HepG2 (cell line): Measurements from ENCODE around the gene GPR15LG. TPM values are rescaled to one million over a fixed set of nuclear protein-coding genes. Genes with fewer than 3 reads are reported as not detected.
A peak's percentile ranks its signal among the peaks of the same experiment; 100 is the strongest.

Experiments used
- ARNT2 ChIP-seq: sonication (generic); formaldehyde crosslinking; IDR thresholded peaks from 2 replicates; pipeline ENCODE4 v1.8.0; 2022; ENCODE audit warnings: mild to moderate bottlenecking, low read depth, missing genetic modification reagents, moderate library complexity
- ATF7 ChIP-seq, 2 experiments: fragments of 450-650 bp in 1 of 2; sonication (generic) in 1 of 2; formaldehyde crosslinking in 1 of 2; IDR thresholded peaks; 2 replicates each; pipeline versions ENCODE4 v1.4.0 to v1.6.1; 2016 to 2020; ENCODE audit warnings: antibody characterized with exemption in 1 of 2, mild to moderate bottlenecking in 1 of 2, missing genetic modification reagents in 1 of 2
- CBFB ChIP-seq: sonication (generic); formaldehyde crosslinking; IDR thresholded peaks from 2 replicates; pipeline ENCODE4 v1.4.0; 2020; ENCODE audit warnings: missing genetic modification reagents
- FOSL1 ChIP-seq: sonication (generic); formaldehyde crosslinking; IDR thresholded peaks from 2 replicates; pipeline ENCODE4 v1.9.0; 2021; ENCODE audit warnings: missing genetic modification reagents, borderline replicate concordance
- GATAD1 ChIP-seq: IDR thresholded peaks from 2 replicates; pipeline ENCODE4 v1.6.1; 2016; ENCODE audit warnings: missing genetic modification reagents, missing compliant biosample characterization
- HCFC1 ChIP-seq: fragments of 150-350 bp; IDR thresholded peaks from 2 replicates; pipeline ENCODE4 v1.6.1; 2014; ENCODE audit warnings: low read depth, low read length
- HMGXB3 ChIP-seq: sonication (generic); formaldehyde crosslinking; IDR thresholded peaks from 2 replicates; pipeline ENCODE4 v1.4.0; 2020; ENCODE audit warnings: missing genetic modification reagents, borderline replicate concordance
- ISL2 ChIP-seq: sonication (generic); formaldehyde crosslinking; IDR thresholded peaks from 2 replicates; pipeline ENCODE4 v1.5.0; 2020; ENCODE audit warnings: missing genetic modification reagents
- MNT ChIP-seq: fragments of 450-650 bp; IDR thresholded peaks from 2 replicates; pipeline ENCODE4 v1.6.1; 2016
- NR1H2 ChIP-seq: sonication (generic); formaldehyde crosslinking; IDR thresholded peaks from 2 replicates; pipeline ENCODE4 v1.8.1; 2022; ENCODE audit warnings: low read depth, missing genetic modification reagents, borderline replicate concordance
- SP2 ChIP-seq: sonication (generic); formaldehyde crosslinking; IDR thresholded peaks from 2 replicates; pipeline ENCODE4 v1.5.1; 2020; ENCODE audit warnings: mild to moderate bottlenecking, missing genetic modification reagents
- THAP7 ChIP-seq: sonication (generic); formaldehyde crosslinking; IDR thresholded peaks from 2 replicates; pipeline ENCODE4 v1.8.1; 2023; ENCODE audit warnings: mild to moderate bottlenecking, missing genetic modification reagents
- THAP8 ChIP-seq: sonication (generic); formaldehyde crosslinking; IDR thresholded peaks from 2 replicates; pipeline ENCODE4 v1.5.1; 2020; ENCODE audit warnings: missing genetic modification reagents, mild to moderate bottlenecking, borderline replicate concordance
- THYN1 ChIP-seq: sonication (generic); formaldehyde crosslinking; IDR thresholded peaks from 2 replicates; pipeline ENCODE4 v1.8.1; 2023; ENCODE audit warnings: low read depth, mild to moderate bottlenecking, moderate library complexity, missing genetic modification reagents, borderline replicate concordance
- ZNF296 ChIP-seq: sonication (generic); formaldehyde crosslinking; conservative IDR thresholded peaks from 2 replicates; pipeline ENCODE4 v1.5.0; 2020; ENCODE audit warnings: mild to moderate bottlenecking, missing genetic modification reagents
- ZNF3 ChIP-seq: IDR thresholded peaks from 2 replicates; pipeline ENCODE4 v1.7.0; 2017; ENCODE audit warnings: inconsistent platforms
- ZNF333 ChIP-seq: sonication (generic); formaldehyde crosslinking; IDR thresholded peaks from 2 replicates; pipeline ENCODE4 v1.4.0; 2020; ENCODE audit warnings: mild to moderate bottlenecking, missing genetic modification reagents, borderline replicate concordance
- ZNF768 ChIP-seq: sonication (generic); formaldehyde crosslinking; IDR thresholded peaks from 2 replicates; pipeline ENCODE4 v1.4.0; 2020; ENCODE audit warnings: missing genetic modification reagents
- ZNF776 ChIP-seq: sonication (generic); formaldehyde crosslinking; IDR thresholded peaks from 2 replicates; pipeline ENCODE4 v1.4.0; 2020; ENCODE audit warnings: mild to moderate bottlenecking, missing genetic modification reagents
- ZNF781 ChIP-seq: sonication (generic); formaldehyde crosslinking; IDR thresholded peaks from 2 replicates; pipeline ENCODE4 v1.5.1; 2020; ENCODE audit warnings: borderline replicate concordance, mild to moderate bottlenecking, missing genetic modification reagents; ENCODE audit errors: not compliant biosample characterization
- polyA plus RNA-seq, 8 experiments: library from polyadenylated mRNA; depleted of rRNA in 3 of 8; stranded (reverse) in 7 of 8; unstranded in 1 of 8; fragments of >200 nt; fragmentation: Illumina TruSeq in 4 of 8; extraction: Trizol in 4 of 8; gene quantifications; 2 replicates each; pipeline versions ENCODE4 v1.2.1 to v1.2.3, GENCODE V29; 2011 to 2016; ENCODE audit warnings: low read depth in 4 of 8, missing spikeins in 1 of 8, mixed read lengths in 1 of 8; ENCODE audit not compliant: insufficient read depth in 1 of 8
- total RNA-seq, 5 experiments: library from RNA; depleted of rRNA; stranded (reverse); fragments of >200 nt; fragmentation: Illumina TruSeq; extraction: Trizol; gene quantifications; 2 replicates each; pipeline ENCODE4 v1.2.3, GENCODE V29; 2016; ENCODE audit warnings: low read depth in 1 of 5

Gene GPR15LG
- total and polyA plus RNA-seq, 2 of the 13 experiments (the other 11 are each of a cell fraction or from before 2014, with no cell fraction given): not detected

GRCh38 chr10:84139126-84140035 is 34.2 kb upstream of the GPR15LG start, which contains the start of gene GHITM (continued):
- TF ChIP-seq SP2 (CRISPR knock-in tag) (peak; percentile 77), ATF7 (IDR thresholded peaks at IDR 0.05) (peak; percentile 91), ATF7 (CRISPR knock-in tag; IDR thresholded peaks at IDR 0.05) (peak; percentile 57), ZNF333 (no peak), THYN1 (CRISPR knock-in tag) (no peak), ARNT2 (CRISPR knock-in tag) (peak; percentile 74; the same call in 1 of the 2 replicates), ZNF296 (CRISPR knock-in tag) (0 out of 2 replicates have a peak, but pooled peaks have one; percentile 54), HMGXB3 (CRISPR knock-in tag) (peak; percentile 91), ZNF768 (CRISPR knock-in tag) (peak; percentile 66; the same call in 1 of the 2 replicates), FOSL1 (0 out of 2 replicates have a peak, but pooled peaks have one; percentile 40), ZNF781 (CRISPR knock-in tag) (peak; percentile 64), NR1H2 (CRISPR knock-in tag) (no peak), GATAD1 (CRISPR knock-in tag) (peak; percentile 98), HCFC1 (peak; percentile 74), THAP7 (peak; percentile 47; the same call in 1 of the 2 replicates), CBFB (CRISPR knock-in tag) (peak; percentile 68; the same call in 1 of the 2 replicates), ZNF776 (peak; percentile 32; the same call in 1 of the 2 replicates), ZNF3 (CRISPR knock-in tag) (peak; percentile 40; the same call in 1 of the 2 replicates), THAP8 (0 out of 2 replicates have a peak, but pooled peaks have one; percentile 25), MNT (no peak), ISL2 (CRISPR knock-in tag) (peak; percentile 72)
